Gastrocnemius medialis (tissue), 4 donors: ENCODE measurements around the gene ARHGAP27. TPM values are rescaled to one million over a fixed set of nuclear protein-coding genes. Genes with fewer than 3 reads are reported as not detected.

Experiments
- ATAC-seq, 2 donors: fragments of 150-250 bp; one replicate each; pipeline ENCODE4 v1.9.1; 2016
- DNase-seq, 2 donors: peaks; one replicate each; pipeline ENCODE4 v3.0.0-alpha.2; 2019
- H3K27ac ChIP-seq, 4 donors: fragments of 200-600 bp; sonication (generic); 1 replicate in 1 of 4; 2 replicates in 3 of 4; pipeline ENCODE4 v1.5.1; 2016 to 2018; ENCODE audit warnings: mild to moderate bottlenecking in 2 of 4, moderate library complexity in 1 of 4
- H3K27me3 ChIP-seq, 3 donors: fragments of 200-600 bp; sonication (generic) in 2 of 3; 1 replicate in 1 of 3; 2 replicates in 2 of 3; pipeline versions ENCODE4 v1.5.1 to v1.6.0; 2016 to 2019; ENCODE audit warnings: mild to moderate bottlenecking in 1 of 3, moderate library complexity in 1 of 3
- H3K36me3 ChIP-seq, 2 donors: fragments of 200-600 bp; sonication (generic) in 1 of 2; one replicate each; pipeline ENCODE4 v1.5.1; 2017 to 2018
- H3K4me1 ChIP-seq, 2 donors: fragments of 200-600 bp; sonication (generic) in 1 of 2; one replicate each; pipeline ENCODE4 v1.5.1; 2016 to 2017; ENCODE audit warnings: mild to moderate bottlenecking in 2 of 2
- H3K4me3 ChIP-seq, 4 donors: fragments of 200-600 bp; sonication (generic) in 3 of 4; 1 replicate in 1 of 4; 2 replicates in 3 of 4; pipeline ENCODE4 v1.5.1; 2016 to 2019; ENCODE audit warnings: mild to moderate bottlenecking in 2 of 4
- H3K9me3 ChIP-seq, 3 donors: fragments of 200-600 bp; sonication (generic) in 2 of 3; 1 replicate in 1 of 3; 2 replicates in 2 of 3; pipeline ENCODE4 v1.5.1; 2016 to 2019
- CTCF ChIP-seq, 5 experiments: fragments of 450-650 bp in 3 of 5; fragments of 200-600 bp in 2 of 5; sonication (generic) in 2 of 5; IDR thresholded peaks in 4 of 5; conservative IDR thresholded peaks in 1 of 5; 1 replicate in 4 of 5; 2 replicates in 1 of 5; pipeline ENCODE4 v1.5.1; 2016 to 2019; ENCODE audit warnings: antibody characterized with exemption in 5 of 5, mild to moderate bottlenecking in 3 of 5, moderate library complexity in 3 of 5
- POLR2A ChIP-seq, 2 donors: fragments of 450-650 bp; IDR thresholded peaks; one replicate each; pipeline ENCODE4 v1.6.1; 2017; ENCODE audit warnings: antibody characterized with exemption in 2 of 2, mild to moderate bottlenecking in 2 of 2, moderate library complexity in 2 of 2
- in situ Hi-C, 4 donors: fragments of 200-750 bp; cut with MboI; loops; one replicate each; pipeline versions ENCODE4 v1.15.0 to v1.8.0; 2017; ENCODE audit warnings: low sequenced_read_pairs in 4 of 4
- intact Hi-C: fragments of 100-400 bp; cut with DNase I; formaldehyde crosslinking; loops from one replicate; pipeline ENCODE4 v1.15.1; 2023; ENCODE audit warnings: low total_unique reads
- total RNA-seq, 4 donors: library from RNA; depleted of rRNA; stranded (reverse); fragments of >200 nt; gene quantifications; one replicate each; pipeline versions ENCODE4 v1.1.0 to v1.2.3, GENCODE V29; 2016

ARHGAP27 gene
- total RNA-seq, 4 donors from 2014 or later: 4.2 to 6.0 (median 5.1) TPM

- ATAC-seq (no peak), DNase-seq (no peak)
- Histone ChIP-seq H3K27ac (no peak overlapping the region), H3K9me3 (no peaks in the 10 kb centered on the region), H3K36me3 (no peaks in the 10 kb centered on the region), H3K27me3 (no peaks in the 10 kb centered on the region), H3K4me1 (peaks cover 0 to 6% of the 10 kb centered on the region in 2 donors), H3K4me3 (no peak overlapping the region)
- in situ Hi-C loops (no loop called here), intact Hi-C loops (no loop called here)
- no peak for TF ChIP-seq CTCF (IDR thresholded peaks at IDR 0.05 in 4 of 5, conservative IDR thresholded peaks at IDR 0.05 in 1 of 5)
- no peak for TF ChIP-seq POLR2A (IDR thresholded peaks at IDR 0.05)
Observed at GRCh38 chr17:45364531-45365390, 67.9 kb downstream of the ARHGAP27 start.

GRCh38 chr17:45363498-45363897 is 69.2 kb downstream of the ARHGAP27 start:
- Histone ChIP-seq H3K4me3 (no peak overlapping the region), H3K27ac (no peak overlapping the region), H3K27me3 (no peaks in the 10 kb centered on the region), H3K4me1 (peaks cover 0 to 6% of the 10 kb centered on the region in 2 donors), H3K9me3 (no peaks in the 10 kb centered on the region), H3K36me3 (no peaks in the 10 kb centered on the region)
- DNase-seq: peak in 1 of 2 donors; percentile 40
- TF ChIP-seq CTCF (IDR thresholded peaks at IDR 0.05 in 4 of 5, conservative IDR thresholded peaks at IDR 0.05 in 1 of 5): no peak
- no peak for TF ChIP-seq POLR2A (IDR thresholded peaks at IDR 0.05)
- ATAC-seq: peak in 1 of 2 donors; percentile 92
- intact Hi-C loops (no loop called here), in situ Hi-C loops (no loop called here)

- Histone ChIP-seq H3K4me1 (peaks cover 0 to 6% of the 10 kb centered on the region in 2 donors), H3K4me3 (no peak overlapping the region), H3K27me3 (no peaks in the 10 kb centered on the region), H3K36me3 (no peaks in the 10 kb centered on the region), H3K9me3 (no peaks in the 10 kb centered on the region), H3K27ac (no peak overlapping the region)
- DNase-seq (no peak), ATAC-seq (no peak)
- intact Hi-C loops: no loop called here
- TF ChIP-seq POLR2A (IDR thresholded peaks at IDR 0.05) (no peak), CTCF (IDR thresholded peaks at IDR 0.05 in 4 of 5, conservative IDR thresholded peaks at IDR 0.05 in 1 of 5) (no peak)
- in situ Hi-C loops: no loop called here
Observed at GRCh38 chr17:45361976-45362375, 70.7 kb downstream of the ARHGAP27 start.

- intact Hi-C loops (no loop called here), in situ Hi-C loops (no loop called here)
- Histone ChIP-seq H3K27me3 (no peaks in the 10 kb centered on the region), H3K27ac (no peak overlapping the region), H3K36me3 (no peaks in the 10 kb centered on the region), H3K4me3 (no peak overlapping the region), H3K4me1 (peaks cover 0 to 6% of the 10 kb centered on the region in 2 donors), H3K9me3 (no peaks in the 10 kb centered on the region)
- TF ChIP-seq POLR2A (IDR thresholded peaks at IDR 0.05): no peak
- TF ChIP-seq CTCF (IDR thresholded peaks at IDR 0.05 in 4 of 5, conservative IDR thresholded peaks at IDR 0.05 in 1 of 5): no peak
- DNase-seq (no peak), ATAC-seq (no peak)
Observed at GRCh38 chr17:45361451-45361850, 71.2 kb downstream of the ARHGAP27 start.
